K562 (cell line): ENCODE data around the gene TJAP1. TPM values are rescaled to one million over a fixed set of nuclear protein-coding genes. Genes with fewer than 3 reads are reported as not detected.

Experiments
- ATAC-seq: fragments of 200-7000 bp; cut with Tn5 transposase; 3 replicates; pipeline ENCODE4 v1.9.1; 2020; ENCODE audit warnings: moderate library complexity
- BruUV-seq: library from RNA; stranded (reverse); fragments of 400-500 nt; replicated peaks from 2 replicates; lab custom pipeline; 2021; lab: Mats Ljungman, UMichigan
- CTCF ChIA-PET: fragments of 300-600 bp; formaldehyde crosslinking; extraction: SDS; loops from one replicate; lab custom pipeline; 2021; ENCODE audit warnings: low intra/inter-chr PET ratio; lab: Yijun Ruan, JAX
- POLR2A ChIA-PET: fragments of 300-600, 350-650 bp; sonication (Branson Sonifier 250); formaldehyde crosslinking; extraction: SDS; loops from one replicate; lab custom pipeline; 2021; ENCODE audit warnings: antibody characterized with exemption, inconsistent platforms; lab: Yijun Ruan, JAX
- DNase-seq, 4 experiments: peaks; one replicate each; pipeline versions ENCODE4 v3.0.0 to v3.0.0-alpha.2; 2011 to 2018; ENCODE audit warnings: low spot score in 3 of 4, mixed read lengths in 3 of 4; ENCODE audit errors: extremely low read depth in 1 of 4
- FAIRE-seq: peaks from 2 replicates; lab custom pipeline; 2011; peaks lifted over from hg19 to GRCh38; lab: Jason Lieb, UNC
- H2AFZ ChIP-seq: 2 replicates; pipeline ENCODE4 v1.6.0; 2011; ENCODE audit warnings: low read depth, low read length, control low read depth, inconsistent platforms
- H3K27ac ChIP-seq: fragments of 200-600 bp; 3 replicates; pipeline ENCODE4 v1.8.0; 2011; ENCODE audit warnings: low read depth, mild to moderate bottlenecking, control low read depth, inconsistent platforms, low read length, moderate library complexity, mixed read lengths; ENCODE audit errors: extremely low read depth
- H3K27me3 ChIP-seq, 2 experiments: fragments of 300-600 bp in 1 of 2; 2 replicates in 1 of 2; 3 replicates in 1 of 2; pipeline versions ENCODE4 v1.6.0 to v1.8.0; 2011; ENCODE audit warnings: inconsistent platforms in 2 of 2, low read length in 2 of 2, mild to moderate bottlenecking in 1 of 2, mixed read lengths in 1 of 2, moderate library complexity in 1 of 2; ENCODE audit not compliant: control insufficient read depth in 2 of 2, insufficient read depth in 2 of 2
- H3K36me3 ChIP-seq: fragments of 300-600 bp; 3 replicates; pipeline ENCODE4 v1.8.0; 2011; ENCODE audit warnings: mild to moderate bottlenecking, low read length, inconsistent platforms; ENCODE audit not compliant: control insufficient read depth, insufficient read depth
- H3K4me1 ChIP-seq, 2 experiments: fragments of 200-600 bp in 1 of 2; replicated peaks in 1 of 2; 2 replicates in 1 of 2; 3 replicates in 1 of 2; pipeline versions ENCODE4 v1.5.1 to v1.8.0; 2011; ENCODE audit warnings: inconsistent platforms in 2 of 2, low read length in 2 of 2, mild to moderate bottlenecking in 1 of 2, mixed read lengths in 1 of 2, moderate library complexity in 1 of 2; ENCODE audit not compliant: control insufficient read depth in 2 of 2, insufficient read depth in 2 of 2
- H3K4me2 ChIP-seq: 2 replicates; pipeline ENCODE4 v1.6.1; 2011; ENCODE audit warnings: low read length, control low read depth, inconsistent platforms, mixed read lengths; ENCODE audit not compliant: insufficient read depth
- H3K4me3 ChIP-seq: fragments of 200-600 bp; sonication (generic), shearing (Covaris generic); 2 replicates; pipeline ENCODE4 v1.5.1; 2016; ENCODE audit warnings: control low read depth, inconsistent platforms
- H3K79me2 ChIP-seq: fragments of 200-600 bp; 3 replicates; pipeline ENCODE4 v1.8.0; 2011; ENCODE audit warnings: low read length, inconsistent platforms; ENCODE audit not compliant: control insufficient read depth, insufficient read depth
- H3K9ac ChIP-seq, 2 experiments: 2 replicates each; pipeline versions ENCODE4 v1.6.0 to v1.6.1; 2011; ENCODE audit warnings: low read depth in 2 of 2, low read length in 2 of 2, control low read depth in 1 of 2, inconsistent platforms in 1 of 2, mild to moderate bottlenecking in 1 of 2, mixed read lengths in 1 of 2; ENCODE audit not compliant: insufficient read depth in 1 of 2
- H3K9me1 ChIP-seq: one replicate; pipeline ENCODE4 v1.6.0; 2011; ENCODE audit warnings: inconsistent platforms, mild to moderate bottlenecking, low read length, moderate library complexity; ENCODE audit not compliant: control insufficient read depth, insufficient read depth
- H3K9me3 ChIP-seq: replicated peaks from 2 replicates; pipeline ENCODE4 v1.5.1; 2011; ENCODE audit warnings: low read depth, low read length, inconsistent platforms; ENCODE audit not compliant: control insufficient read depth, insufficient read depth
- H4K20me1 ChIP-seq: replicated peaks from 2 replicates; pipeline ENCODE4 v1.6.1; 2011; ENCODE audit warnings: low read length, inconsistent platforms, mixed read lengths; ENCODE audit not compliant: control insufficient read depth, insufficient read depth
- KDM2B ChIP-seq: fragments of 250-450 bp; sonication (Bioruptor Pico); IDR thresholded peaks from 2 replicates; pipeline ENCODE4 v1.8.0; 2021; ENCODE audit warnings: mild to moderate bottlenecking, moderate library complexity
- MTA3 ChIP-seq: fragments of 450-650 bp; formaldehyde crosslinking; IDR thresholded peaks from 2 replicates; pipeline ENCODE4 v1.6.1; 2017; ENCODE audit warnings: mild to moderate bottlenecking, borderline replicate concordance
- RBFOX2 ChIP-seq: fragments of 200-400 bp; formaldehyde crosslinking; IDR thresholded peaks from 2 replicates; pipeline ENCODE4 v1.6.1; 2017; ENCODE audit warnings: low read depth, mild to moderate bottlenecking, low read length, moderate library complexity
- RBM25 ChIP-seq: fragments of 200-400 bp; formaldehyde crosslinking; IDR thresholded peaks from 2 replicates; pipeline ENCODE4 v1.6.1; 2018; ENCODE audit warnings: low read length, low read depth, moderate library complexity; ENCODE audit not compliant: severe bottlenecking
- ZNF121 ChIP-seq: sonication (generic); formaldehyde crosslinking; conservative IDR thresholded peaks from 2 replicates; pipeline ENCODE4 v1.8.0; 2022; ENCODE audit warnings: missing genetic modification reagents
- ZZZ3 ChIP-seq: fragments of 450-650 bp; IDR thresholded peaks from 2 replicates; pipeline ENCODE4 v1.6.1; 2016; ENCODE audit warnings: antibody characterized with exemption, mild to moderate bottlenecking, moderate library complexity
- WGBS: fragments of 100-300 bp; shearing (Covaris generic); methylation state at CpG from one replicate; pipeline ENCODE4 v1.1.6; 2016; ENCODE audit warnings: low coverage, mixed read lengths; ENCODE audit not compliant: insufficient coverage; ENCODE audit errors: missing lambda C conversion rate; 5-methylcytosine and 5-hydroxymethylcytosine counted together
- in situ Hi-C: fragments of 300-500 bp; cut with MboI; formaldehyde crosslinking; loops from 4 replicates; pipeline ENCODE4 v1.15.0; 2018; ENCODE audit warnings: inconsistent platforms, mixed read lengths
- intact Hi-C: fragments of 100-400 bp; cut with micrococcal nuclease; formaldehyde crosslinking; loops from 2 replicates; pipeline ENCODE4 v1.14.2; 2022
- polyA plus RNA-seq, 8 experiments: library from polyadenylated mRNA; depleted of rRNA in 4 of 8; stranded (reverse) in 5 of 8; unstranded in 3 of 8; fragments of >200 nt; fragmentation: Nextera tagmentation in 2 of 8; fragmentation: Illumina TruSeq in 1 of 8; extraction: Ambion mirVana in 2 of 8; extraction: Trizol in 1 of 8; gene quantifications; 2 replicates each; pipeline versions ENCODE4 v1.2.1 to v1.2.3, GENCODE V29; 2011 to 2014; ENCODE audit warnings: inconsistent platforms in 1 of 8, missing spikeins in 1 of 8
- total RNA-seq, 7 experiments: library from RNA; depleted of rRNA in 6 of 7; stranded (reverse); fragments of >200 nt in 6 of 7; fragmentation: Illumina TruSeq in 2 of 7; extraction: Trizol in 2 of 7; gene quantifications; 2 replicates each; pipeline versions ENCODE4 v1.2.1 to v1.2.3, GENCODE V29; 2011 to 2021; ENCODE audit warnings: low replicate concordance in 1 of 7

TJAP1 gene
- total and polyA plus RNA-seq, 9 of the 15 experiments (the other 6 are each of a cell fraction or from before 2014, with no cell fraction given): 0.06 to 35.8 (median 16.2) TPM

- no peaks in the 10 kb centered on the region for H3K9me1 ChIP-seq
- no peak overlapping the region for H3K27ac ChIP-seq
- H3K27me3 ChIP-seq: no peaks in the 10 kb centered on the region
- ChIA-PET POLR2A (interaction anchor here (0.6 to 1.9 kb wide), 3 partner anchors 15 to 79 kb away, joined by 3 to 6 read pairs (median 4); no protein-coding TSS in a partner anchor), CTCF (no interaction called here)
- peaks cover 87% of the 10 kb centered on the region for H3K36me3 ChIP-seq
- no peak overlapping the region for H3K4me3 ChIP-seq
- no peak overlapping the region for H3K4me2 ChIP-seq
- TF ChIP-seq ZNF121 (CRISPR knock-in tag): peak; percentile 91
- 0 out of 2 replicates have a peak, but pooled peaks have one; percentile 28 for TF ChIP-seq RBFOX2
- TF ChIP-seq RBM25: peak; percentile 79
- no peak for TF ChIP-seq MTA3
- H2AFZ ChIP-seq: no peak overlapping the region
- BruUV-seq: no TSS peak
- no peaks in the 10 kb centered on the region for H3K4me1 ChIP-seq
- DNase-seq: no peak
- no peak overlapping the region for H3K9ac ChIP-seq
- in situ Hi-C loops (no loop called here), intact Hi-C loops (no loop called here)
- ATAC-seq: no peak
- no peaks in the 10 kb centered on the region for H3K9me3 ChIP-seq
- 0 out of 3 replicates have a peak, but pooled peaks cover 2% of the 10 kb centered on the region for H3K79me2 ChIP-seq
- FAIRE-seq: no peak
- no peaks in the 10 kb centered on the region for H4K20me1 ChIP-seq
- WGBS: 98% methylated on average over 5 of the region's 5 CpGs
Measured at GRCh38 chr6:43540507-43540906, 63.1 kb downstream of the TJAP1 start.

GRCh38 chr6:43541774-43542471, 64.6 kb downstream of the TJAP1 start:
- no peaks in the 10 kb centered on the region for H4K20me1 ChIP-seq
- CTCF ChIA-PET: no interaction called here
- intact Hi-C loops (no loop called here), in situ Hi-C loops (no loop called here)
- no peak overlapping the region for H3K27ac ChIP-seq
- no peak overlapping the region for H3K4me2 ChIP-seq
- 0 out of 2 replicates have a peak, but pooled peaks have one; percentile 8 for TF ChIP-seq ZZZ3
- TF ChIP-seq KDM2B (CRISPR knock-in tag): no peak
- H3K9ac ChIP-seq: no peak overlapping the region
- H2AFZ ChIP-seq: no peak overlapping the region
- H3K27me3 ChIP-seq: no peaks in the 10 kb centered on the region
- no peaks in the 10 kb centered on the region for H3K9me1 ChIP-seq
- POLR2A ChIA-PET: interaction anchor here (0.8 to 3.9 kb wide), 5 partner anchors 9 to 523 kb away, joined by 3 to 14 read pairs (median 4); partner anchors contain the start of gene LRRC73
- peaks cover 92% of the 10 kb centered on the region for H3K36me3 ChIP-seq
- no peak overlapping the region for H3K4me3 ChIP-seq
- no peak for FAIRE-seq
- no peak for ATAC-seq
- no peaks in the 10 kb centered on the region for H3K9me3 ChIP-seq
- H3K4me1 ChIP-seq: no peaks in the 10 kb centered on the region
- WGBS: 96% methylated on average over 8 of the region's 8 CpGs
- no peak for DNase-seq
- no TSS peak for BruUV-seq
- 0 out of 3 replicates have a peak, but pooled peaks cover 2% of the 10 kb centered on the region for H3K79me2 ChIP-seq
